DMS79 (cell line): Measurements from ENCODE around the gene CUL3.

ENCODE experiments used
- DNase-seq: peaks from one replicate; lab custom pipeline; 2025; lab: John Stamatoyannopoulos, UW

Gene CUL3

GRCh38 chr2:224421065-224421464 lies 164.1 kb downstream of the CUL3 start:
- no peak for DNase-seq
